ENCODE data around the gene HERPUD2.

Gene HERPUD2

DNA sequence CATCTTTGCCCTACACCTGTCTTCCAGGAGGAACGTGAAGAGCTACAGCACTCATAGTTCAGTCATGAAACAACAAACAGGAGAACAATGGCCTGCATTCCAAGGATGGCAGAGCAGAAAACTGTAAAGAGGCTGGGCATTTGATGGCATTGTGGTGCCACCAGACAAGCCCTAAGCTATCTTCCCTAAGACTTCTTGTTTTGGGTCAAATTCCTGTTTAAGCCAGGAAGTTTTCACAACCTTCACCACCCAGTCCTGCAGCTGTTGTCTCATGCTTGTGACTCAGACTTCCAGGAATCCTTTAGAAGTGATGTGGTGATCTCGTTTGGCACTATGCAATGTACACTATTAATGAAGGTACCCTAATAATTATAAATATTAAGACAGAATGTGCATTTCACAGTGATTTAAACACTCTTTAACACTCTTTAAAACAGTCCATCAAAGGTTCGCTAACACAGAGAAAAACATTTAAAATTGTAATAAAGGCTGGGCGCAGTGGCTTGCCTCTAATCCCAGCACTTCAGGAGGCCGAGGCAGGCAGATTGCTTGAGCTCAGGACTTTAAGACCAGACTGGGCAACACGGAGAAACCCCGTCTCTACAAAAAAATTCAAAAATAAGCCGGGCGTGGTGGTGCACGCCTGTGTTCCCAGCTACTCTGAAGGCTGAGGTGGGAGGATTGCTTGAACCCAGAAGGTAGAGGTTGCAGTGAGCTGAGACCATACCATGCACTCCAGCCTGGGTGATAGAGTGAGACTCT lies 2.7 kb upstream of the HERPUD2 start:
- Histone ChIP-seq H3K4me2 (ENCODE audit: low read length) (no peak overlapping the region), H3K27ac (ENCODE audit: low read depth, low read length) (no peak overlapping the region)

DNA sequence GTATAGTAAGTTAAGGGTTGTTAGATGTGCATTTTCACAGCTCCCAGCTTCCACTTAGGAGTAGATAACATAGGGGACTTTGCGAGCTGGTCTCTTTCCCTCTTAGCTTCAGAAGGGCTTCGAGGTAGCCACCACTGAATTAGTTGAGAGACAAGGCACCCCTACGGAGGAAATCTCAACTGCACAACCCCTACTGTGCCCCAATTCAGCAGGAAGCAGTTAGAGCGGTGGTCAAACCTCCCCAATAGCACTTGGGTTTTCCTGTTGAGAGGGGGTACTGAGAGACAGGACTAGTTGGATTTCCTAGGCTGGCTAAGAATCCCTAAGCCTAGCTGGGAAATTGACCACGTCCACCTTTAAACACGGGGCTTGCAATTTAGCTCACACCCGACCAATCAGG lies 1.1 kb upstream of the HERPUD2 start:
- H3K4me1 ChIP-seq (ENCODE audit: control insufficient read depth, low read length): peaks cover 43% of the 10 kb centered on the region

More for the DNA sequence above, 2.7 kb upstream of the HERPUD2 start:
- Histone ChIP-seq H3F3A (ENCODE audit: control insufficient read depth, insufficient read depth) (0 out of 2 replicates have a peak, but pooled peaks cover 1% of the 10 kb centered on the region), H3K4me1 (ENCODE audit: control insufficient read depth, low read length) (peaks cover 27% of the 10 kb centered on the region), H3K9me3 (ENCODE audit: control insufficient read depth, insufficient read depth, low read length) (no peaks in the 10 kb centered on the region), H3K4me3 (ENCODE audit: low read length) (no peak overlapping the region), H3K79me2 (ENCODE audit: control insufficient read depth, low read length) (peaks cover 34% of the 10 kb centered on the region), H3K27me3 (ENCODE audit: control insufficient read depth, low read length) (no peaks in the 10 kb centered on the region), H3K9me2 (replicated peaks; ENCODE audit: control insufficient read depth, low read length) (no peaks in the 10 kb centered on the region), H4K20me1 (ENCODE audit: control insufficient read depth, insufficient read depth, low read depth, low read length) (no peaks in the 10 kb centered on the region), H3K36me3 (ENCODE audit: control insufficient read depth, low read length) (peaks cover 3% of the 10 kb centered on the region; the same call in 1 of the 2 replicates)
- TF ChIP-seq, protein P1, sequence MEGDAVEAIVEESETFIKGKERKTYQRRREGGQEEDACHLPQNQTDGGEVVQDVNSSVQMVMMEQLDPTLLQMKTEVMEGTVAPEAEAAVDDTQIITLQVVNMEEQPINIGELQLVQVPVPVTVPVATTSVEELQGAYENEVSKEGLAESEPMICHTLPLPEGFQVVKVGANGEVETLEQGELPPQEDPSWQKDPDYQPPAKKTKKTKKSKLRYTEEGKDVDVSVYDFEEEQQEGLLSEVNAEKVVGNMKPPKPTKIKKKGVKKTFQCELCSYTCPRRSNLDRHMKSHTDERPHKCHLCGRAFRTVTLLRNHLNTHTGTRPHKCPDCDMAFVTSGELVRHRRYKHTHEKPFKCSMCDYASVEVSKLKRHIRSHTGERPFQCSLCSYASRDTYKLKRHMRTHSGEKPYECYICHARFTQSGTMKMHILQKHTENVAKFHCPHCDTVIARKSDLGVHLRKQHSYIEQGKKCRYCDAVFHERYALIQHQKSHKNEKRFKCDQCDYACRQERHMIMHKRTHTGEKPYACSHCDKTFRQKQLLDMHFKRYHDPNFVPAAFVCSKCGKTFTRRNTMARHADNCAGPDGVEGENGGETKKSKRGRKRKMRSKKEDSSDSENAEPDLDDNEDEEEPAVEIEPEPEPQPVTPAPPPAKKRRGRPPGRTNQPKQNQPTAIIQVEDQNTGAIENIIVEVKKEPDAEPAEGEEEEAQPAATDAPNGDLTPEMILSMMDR (IDR thresholded peaks at IDR 0.05; ENCODE audit: low read depth, low read length, poor library complexity, severe bottlenecking): no peak
- TF ChIP-seq EZH2phosphoT487 (IDR thresholded peaks at IDR 0.05; ENCODE audit: borderline replicate concordance, low read length): no peak

DNA sequence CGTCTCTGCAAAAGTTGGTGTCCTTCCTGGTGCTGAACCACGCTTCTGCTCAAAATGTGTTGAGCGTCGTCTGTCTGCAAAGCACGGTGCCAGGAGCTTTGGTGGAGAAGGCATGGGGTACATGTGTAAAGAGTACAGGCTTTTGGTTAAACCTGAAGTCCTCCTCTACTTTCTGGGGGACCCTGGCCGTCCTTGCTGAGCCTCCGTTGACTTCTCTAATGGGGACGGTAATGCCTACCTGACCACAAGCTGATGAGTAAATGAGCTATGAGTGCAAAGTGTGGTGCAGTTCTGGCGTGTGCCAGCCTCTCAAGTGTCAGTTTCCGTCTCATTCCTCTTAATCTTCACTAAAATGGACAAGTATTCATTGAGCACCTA lies 527 bp upstream of the HERPUD2 start:
- peak overlapping the region; percentile 85 for H3K4me3 ChIP-seq (ENCODE audit: low read length)
- H3K79me2 ChIP-seq (ENCODE audit: control insufficient read depth, low read length): peaks cover 53% of the 10 kb centered on the region
- peaks cover 45% of the 10 kb centered on the region for H3K4me1 ChIP-seq (ENCODE audit: control insufficient read depth, low read length)
- peak overlapping the region; percentile 23 for H3K27ac ChIP-seq (ENCODE audit: low read depth, low read length)
- H3K27me3 ChIP-seq (ENCODE audit: control insufficient read depth, low read length): no peaks in the 10 kb centered on the region
- peak overlapping the region; percentile 77 for H3K4me2 ChIP-seq (ENCODE audit: low read length)
- H3F3A ChIP-seq (ENCODE audit: control insufficient read depth, insufficient read depth): 0 out of 2 replicates have a peak, but pooled peaks cover 4% of the 10 kb centered on the region
- H3K36me3 ChIP-seq (ENCODE audit: control insufficient read depth, low read length): peaks cover 3% of the 10 kb centered on the region; the same call in 1 of the 2 replicates
- no peaks in the 10 kb centered on the region for H3K9me2 ChIP-seq (replicated peaks; ENCODE audit: control insufficient read depth, low read length)
- 0 out of 2 replicates have a peak, but pooled peaks cover 4% of the 10 kb centered on the region for H4K20me1 ChIP-seq (ENCODE audit: control insufficient read depth, insufficient read depth, low read depth, low read length)
- TF ChIP-seq, protein P1 (IDR thresholded peaks at IDR 0.05; ENCODE audit: low read depth, low read length, poor library complexity, severe bottlenecking): no peak
- TF ChIP-seq EZH2phosphoT487 (IDR thresholded peaks at IDR 0.05; ENCODE audit: borderline replicate concordance, low read length): no peak
- no peaks in the 10 kb centered on the region for H3K9me3 ChIP-seq (ENCODE audit: control insufficient read depth, insufficient read depth, low read length)

More for the DNA sequence above, 1.1 kb upstream of the HERPUD2 start:
- Histone ChIP-seq H3K27ac (ENCODE audit: low read depth, low read length) (no peak overlapping the region), H3K9me2 (replicated peaks; ENCODE audit: control insufficient read depth, low read length) (no peaks in the 10 kb centered on the region), H3K9me3 (ENCODE audit: control insufficient read depth, insufficient read depth, low read length) (no peaks in the 10 kb centered on the region), H4K20me1 (ENCODE audit: control insufficient read depth, insufficient read depth, low read depth, low read length) (0 out of 2 replicates have a peak, but pooled peaks cover 4% of the 10 kb centered on the region), H3K4me3 (ENCODE audit: low read length) (peak overlapping the region; percentile 85), H3F3A (ENCODE audit: control insufficient read depth, insufficient read depth) (0 out of 2 replicates have a peak, but pooled peaks cover 4% of the 10 kb centered on the region), H3K36me3 (ENCODE audit: control insufficient read depth, low read length) (peaks cover 3% of the 10 kb centered on the region; the same call in 1 of the 2 replicates), H3K79me2 (ENCODE audit: control insufficient read depth, low read length) (peaks cover 50% of the 10 kb centered on the region), H3K27me3 (ENCODE audit: control insufficient read depth, low read length) (no peaks in the 10 kb centered on the region), H3K4me2 (ENCODE audit: low read length) (peak overlapping the region; percentile 77)
- TF ChIP-seq EZH2phosphoT487 (IDR thresholded peaks at IDR 0.05; ENCODE audit: borderline replicate concordance, low read length): no peak
